ENCODE measurements around the gene CAMK1G.

- TF ChIP-seq CTCF (IDR thresholded peaks at IDR 0.05; ENCODE audit: borderline replicate concordance, extremely low read depth, low read length, poor library complexity, severe bottlenecking) (no peak), EZH2 (IDR thresholded peaks at IDR 0.05; ENCODE audit: borderline replicate concordance, low read depth, low read length, severe bottlenecking) (no peak)
These were observed 52.3 kb downstream of the CAMK1G start for GRCh38 chr1:209635850-209636249.

Data from DND-41 (cell line).